ENCODE measurements around the gene FAM229B.

FAM229B gene

DNA sequence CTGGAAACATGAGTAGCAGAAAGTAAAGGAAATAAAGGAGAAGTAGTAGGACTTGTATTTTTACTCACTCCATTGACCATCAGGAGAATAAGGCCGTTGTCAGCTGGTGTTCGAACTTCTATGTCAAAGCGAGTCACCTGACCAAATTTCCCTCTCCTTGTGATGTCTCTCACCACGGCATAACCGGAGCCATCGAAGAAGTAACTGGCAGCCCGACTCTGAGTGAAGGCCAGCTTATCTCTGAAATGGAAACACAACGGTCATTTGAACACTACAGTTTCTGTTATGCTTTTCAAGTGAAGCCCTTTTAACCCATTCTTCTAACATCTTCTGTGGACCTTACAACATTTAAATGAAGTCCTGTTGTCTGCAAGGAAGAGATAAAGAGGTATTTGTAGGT, 51.7 kb downstream of the FAM229B start:
- in situ Hi-C loops (cut with HindIII; ENCODE audit: low sequenced_read_pairs): no loop called here

DNA sequence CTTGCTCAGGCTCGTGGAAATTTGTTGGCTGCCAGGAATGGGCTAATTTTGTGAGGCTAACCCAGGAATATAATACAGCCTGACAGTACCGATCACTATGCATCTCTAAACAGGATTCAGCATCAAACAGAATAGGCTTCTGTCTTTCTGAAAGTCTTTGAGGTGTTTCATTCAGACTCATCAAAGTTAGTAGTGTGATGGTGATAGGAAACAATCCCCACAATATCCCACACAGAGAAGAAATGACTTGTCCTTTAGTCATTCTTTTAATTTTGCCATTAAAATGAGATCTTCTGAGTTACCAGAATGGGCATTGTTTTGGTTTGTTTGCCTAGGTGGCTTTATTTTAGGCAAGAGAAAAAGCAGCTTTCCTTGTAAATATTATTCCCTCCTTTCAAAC, 54.3 kb downstream of the FAM229B start:
- in situ Hi-C loops (cut with HindIII; ENCODE audit: low sequenced_read_pairs): no loop called here

DNA sequence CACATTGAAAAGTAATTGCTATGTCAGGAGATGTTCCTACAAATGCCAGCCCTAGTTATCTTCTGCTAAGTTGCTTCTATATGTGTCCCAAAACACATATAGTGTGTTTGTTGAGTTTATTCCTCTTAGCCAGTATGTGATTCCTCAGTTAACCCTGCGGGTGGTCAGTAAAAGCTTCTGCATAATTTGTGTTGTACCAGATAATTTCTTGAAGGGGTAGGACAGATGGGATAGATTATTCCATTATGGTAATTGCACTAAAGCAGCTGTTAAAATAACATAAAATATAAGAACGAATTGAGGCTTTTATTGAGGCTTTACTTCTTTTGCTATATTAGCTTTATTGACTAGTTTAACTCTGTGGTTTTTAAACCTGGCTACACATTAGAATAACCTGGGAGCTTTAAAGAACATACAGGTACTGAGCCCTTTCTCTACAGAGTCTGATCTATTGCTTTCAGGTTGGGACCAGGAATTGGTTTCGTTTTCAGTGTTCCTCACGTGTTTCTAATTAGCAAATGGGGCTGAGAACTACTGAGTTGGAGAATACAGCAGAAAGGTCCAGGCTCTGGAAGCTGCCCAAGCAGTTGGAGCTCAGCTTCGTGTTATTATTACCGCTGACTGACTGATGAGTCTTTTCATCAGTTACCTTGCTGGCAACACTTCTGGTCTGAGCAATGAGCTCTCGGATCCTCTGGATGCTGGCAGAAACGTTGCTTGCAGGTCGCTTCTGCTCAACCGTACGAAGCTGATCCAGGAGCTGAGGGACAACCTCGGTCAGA, 56.9 kb downstream of the FAM229B start:
- in situ Hi-C loops (cut with HindIII; ENCODE audit: low sequenced_read_pairs): no loop called here

DNA sequence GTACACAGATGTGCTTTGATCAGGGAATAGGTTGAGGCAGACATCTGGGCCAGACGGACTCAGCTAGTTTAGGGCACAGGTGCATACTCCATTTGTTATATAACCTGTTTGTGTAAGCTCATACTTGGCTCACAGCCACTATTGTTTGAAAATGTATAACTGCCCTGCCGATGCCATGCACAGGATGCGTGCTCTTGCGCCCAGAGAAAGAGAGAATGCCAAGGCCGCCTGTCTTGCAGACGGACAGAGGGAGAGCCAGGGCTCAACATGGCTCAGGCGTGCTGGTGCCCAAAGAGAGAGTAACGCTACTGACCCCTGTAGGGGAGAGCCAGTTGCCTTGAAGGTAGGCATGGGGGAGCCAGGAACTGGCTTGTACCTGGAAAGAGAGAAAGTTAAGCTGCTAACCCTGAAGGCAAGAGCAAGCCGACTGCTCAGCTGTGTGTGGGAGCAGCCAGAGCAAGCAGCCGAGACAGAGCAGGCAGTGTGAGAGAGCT, 57.7 kb downstream of the FAM229B start:
- in situ Hi-C loops (cut with HindIII; ENCODE audit: low sequenced_read_pairs): no loop called here

GRCh38 chr6:112148103-112148502, 60.7 kb downstream of the FAM229B start:
- in situ Hi-C loops (cut with HindIII; ENCODE audit: low sequenced_read_pairs): no loop called here

DNA sequence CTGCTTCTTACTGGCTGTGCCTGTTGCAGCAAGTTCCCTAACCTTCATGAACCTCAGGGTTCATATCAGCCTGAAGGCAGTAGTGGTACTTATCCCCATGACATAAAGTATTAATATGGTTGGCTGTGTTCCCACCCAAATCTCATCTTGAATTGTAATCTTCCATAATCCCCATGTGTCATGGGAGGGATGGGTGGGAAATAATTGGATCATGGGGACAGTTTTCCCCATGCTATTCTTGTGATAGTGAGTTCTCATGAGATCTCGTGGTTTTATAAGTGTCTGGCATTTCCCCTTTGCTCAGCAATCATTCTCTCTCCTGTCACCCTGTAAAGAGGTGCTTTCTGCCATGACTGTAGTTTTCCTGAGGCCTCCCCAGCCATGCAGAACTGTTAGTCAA, 61.8 kb downstream of the FAM229B start:
- in situ Hi-C loops (cut with HindIII; ENCODE audit: low sequenced_read_pairs): no loop called here

DNA sequence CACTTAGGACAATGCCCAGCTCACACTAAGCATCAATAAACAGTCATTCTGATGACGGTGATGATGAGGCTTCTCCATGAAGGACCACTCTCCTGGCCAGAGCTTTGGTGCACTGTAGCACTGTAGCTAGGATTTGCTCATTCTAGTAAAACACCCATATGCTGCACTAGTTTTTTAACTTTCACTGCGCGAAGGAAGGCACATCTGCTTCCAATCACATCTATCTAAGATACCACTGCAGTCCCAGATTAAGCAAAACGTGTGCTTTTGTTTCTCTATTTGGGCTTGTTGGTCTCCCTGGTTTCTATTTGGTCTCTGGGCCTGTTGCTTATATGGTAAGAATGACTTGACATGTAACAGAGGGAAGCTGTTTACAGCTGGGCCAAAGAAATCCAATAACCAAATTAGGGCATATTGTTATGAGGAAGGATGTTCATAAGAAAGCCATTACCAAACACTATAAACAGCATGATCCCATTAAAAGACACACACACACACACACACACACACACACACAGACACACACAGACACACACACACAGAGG, 62.4 kb downstream of the FAM229B start:
- in situ Hi-C loops (cut with HindIII; ENCODE audit: low sequenced_read_pairs): no loop called here

DNA sequence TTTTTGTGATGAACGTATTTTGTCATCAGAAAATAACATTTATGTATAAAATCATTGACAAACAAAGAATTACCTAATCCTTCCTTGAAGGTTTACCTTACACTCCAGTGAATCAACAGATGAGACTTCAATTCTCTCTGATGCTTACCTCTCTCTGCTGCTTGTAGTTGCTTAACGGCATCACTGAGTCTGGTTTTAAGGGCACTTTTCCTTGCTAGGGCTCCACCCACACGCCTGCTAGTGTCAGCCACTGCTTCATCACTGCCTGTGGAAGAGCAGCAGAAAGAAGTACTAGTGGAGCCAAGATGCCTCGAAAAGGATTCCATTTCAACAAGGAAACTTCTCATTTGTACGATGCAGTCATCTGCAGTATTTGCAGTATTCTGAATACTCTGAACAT, 63.0 kb downstream of the FAM229B start:
- in situ Hi-C loops (cut with HindIII; ENCODE audit: low sequenced_read_pairs): no loop called here

All from endothelial cell of hepatic sinusoid (primary cell).